WERI-Rb-1 (cell line): ENCODE data around the gene LPP.

Source experiments
- DNase-seq: peaks from one replicate; pipeline ENCODE4 v3.0.0-alpha.2; 2020
- H3K27ac ChIP-seq: fragments of 250-450 bp; sonication (Bioruptor Pico); 2 replicates; pipeline ENCODE4 v1.5.1; 2020; ENCODE audit warnings: mild to moderate bottlenecking, moderate library complexity
- H3K27me3 ChIP-seq: fragments of 250-450 bp; sonication (Bioruptor Pico); 2 replicates; pipeline ENCODE4 v1.5.1; 2021; ENCODE audit warnings: mild to moderate bottlenecking, low read depth, moderate library complexity; ENCODE audit not compliant: insufficient read depth, severe bottlenecking
- H3K36me3 ChIP-seq: fragments of 250-450 bp; sonication (Bioruptor Pico); 2 replicates; pipeline ENCODE4 v1.5.1; 2020; ENCODE audit warnings: mild to moderate bottlenecking, moderate library complexity
- H3K4me3 ChIP-seq: 2 replicates; pipeline ENCODE4 v1.5.1; 2011; ENCODE audit warnings: low read depth, mild to moderate bottlenecking, control low read depth, low read length
- H3K9me3 ChIP-seq: fragments of 250-450 bp; sonication (Bioruptor Pico); 2 replicates; pipeline ENCODE4 v1.5.1; 2021; ENCODE audit warnings: mild to moderate bottlenecking, moderate library complexity; ENCODE audit not compliant: severe bottlenecking
- CTCF ChIP-seq: IDR thresholded peaks from 2 replicates; pipeline ENCODE4 v1.5.1; 2011; ENCODE audit warnings: low read depth, mild to moderate bottlenecking, control low read depth, inconsistent platforms, low read length

The LPP gene

GRCh38 chr3:188446014-188446413 lies 292.1 kb downstream of the LPP start:
- Histone ChIP-seq H3K27me3 (no peaks in the 10 kb centered on the region), H3K36me3 (no peaks in the 10 kb centered on the region), H3K4me3 (no peak overlapping the region), H3K9me3 (no peaks in the 10 kb centered on the region), H3K27ac (no peak overlapping the region)
- TF ChIP-seq CTCF = no peak
- no peak for DNase-seq

- no peak overlapping the region for H3K27ac ChIP-seq
- no peaks in the 10 kb centered on the region for H3K36me3 ChIP-seq
- no peak for TF ChIP-seq CTCF
- no peak overlapping the region for H3K4me3 ChIP-seq
- DNase-seq = no peak
- H3K9me3 ChIP-seq = no peaks in the 10 kb centered on the region
- H3K27me3 ChIP-seq = no peaks in the 10 kb centered on the region
Measured at GRCh38 chr3:188446766-188447165, 292.8 kb downstream of the LPP start.

- Histone ChIP-seq H3K9me3 (no peaks in the 10 kb centered on the region), H3K36me3 (no peaks in the 10 kb centered on the region), H3K4me3 (no peak overlapping the region), H3K27me3 (no peaks in the 10 kb centered on the region), H3K27ac (no peak overlapping the region)
- TF ChIP-seq CTCF = no peak
- DNase-seq = no peak
Measured at GRCh38 chr3:188448813-188449212, 294.9 kb downstream of the LPP start.

- TF ChIP-seq CTCF = no peak
- no peaks in the 10 kb centered on the region for H3K36me3 ChIP-seq
- no peaks in the 10 kb centered on the region for H3K9me3 ChIP-seq
- H3K27ac ChIP-seq = no peak overlapping the region
- DNase-seq = no peak
- no peak overlapping the region for H3K4me3 ChIP-seq
- no peaks in the 10 kb centered on the region for H3K27me3 ChIP-seq
Measured at GRCh38 chr3:188449421-188449820, 295.5 kb downstream of the LPP start.

GRCh38 chr3:188452158-188452772 lies 298.3 kb downstream of the LPP start:
- no peaks in the 10 kb centered on the region for H3K36me3 ChIP-seq
- no peaks in the 10 kb centered on the region for H3K9me3 ChIP-seq
- no peak overlapping the region for H3K27ac ChIP-seq
- H3K27me3 ChIP-seq = no peaks in the 10 kb centered on the region
- no peak for TF ChIP-seq CTCF
- DNase-seq = no peak
- no peak overlapping the region for H3K4me3 ChIP-seq
